GM21576 (cell line): ENCODE results near the gene RALGPS1.

Source experiments
- ATAC-seq: cut with Tn5 transposase; IDR thresholded peaks from one replicate; pipeline ENCODE4 v1.9.1; 2021; ENCODE audit warnings: mild to moderate bottlenecking, moderate library complexity; ENCODE audit not compliant: unreplicated experiment

The RALGPS1 gene

GRCh38 chr9:127233989-127234388 is 319.4 kb downstream of the RALGPS1 start:
- ATAC-seq, result no peak

GRCh38 chr9:127237801-127238200 is 323.2 kb downstream of the RALGPS1 start:
- no peak for ATAC-seq

GRCh38 chr9:127241354-127241753 is 326.8 kb downstream of the RALGPS1 start:
- no peak for ATAC-seq

- peak; percentile 99 for ATAC-seq
These were observed 330.3 kb downstream of the RALGPS1 start for GRCh38 chr9:127244609-127245601.

GRCh38 chr9:127245637-127246164 is 331.1 kb downstream of the RALGPS1 start:
- ATAC-seq, result no peak

GRCh38 chr9:127248241-127248640 is 333.7 kb downstream of the RALGPS1 start:
- ATAC-seq, result no peak

- ATAC-seq, result no peak
These were observed 335.3 kb downstream of the RALGPS1 start for GRCh38 chr9:127249877-127250276.

GRCh38 chr9:127250896-127251391 is 336.4 kb downstream of the RALGPS1 start:
- ATAC-seq, result no peak

GRCh38 chr9:127252410-127253318 is 338.1 kb downstream of the RALGPS1 start:
- no peak for ATAC-seq

- ATAC-seq, result no peak
These were observed 338.9 kb downstream of the RALGPS1 start for GRCh38 chr9:127253446-127253845.

- no peak for ATAC-seq
These were observed 341.1 kb downstream of the RALGPS1 start for GRCh38 chr9:127255692-127256091.

GRCh38 chr9:127256324-127256723 is 341.7 kb downstream of the RALGPS1 start:
- no peak for ATAC-seq

- ATAC-seq, result no peak
These were observed 344.3 kb downstream of the RALGPS1 start for GRCh38 chr9:127258606-127259471.

GRCh38 chr9:127262602-127263001 is 348.0 kb downstream of the RALGPS1 start:
- ATAC-seq, result no peak

- no peak for ATAC-seq
These were observed 348.7 kb downstream of the RALGPS1 start for GRCh38 chr9:127263237-127263636.

- no peak for ATAC-seq
These were observed 349.1 kb downstream of the RALGPS1 start for GRCh38 chr9:127263664-127264063.

GRCh38 chr9:127264462-127265219 is 350.1 kb downstream of the RALGPS1 start, which contains the start of gene GARNL3:
Gene GARNL3 (plus strand): TSS chr9:127264774. CDS start chr9:127264878, 104 bp downstream.
- ATAC-seq, result no peak

- ATAC-seq, result no peak
These were observed 353.4 kb downstream of the RALGPS1 start for GRCh38 chr9:127267793-127268525.
